Skeletal muscle satellite cell (primary cell): Measurements from ENCODE around the gene MYH11. TPM values are rescaled to one million over a fixed set of nuclear protein-coding genes. Genes with fewer than 3 reads are reported as not detected.

Experiments
- small RNA-seq: library from RNA; depleted of rRNA; stranded (forward); fragments of <200 nt; gene quantifications from one replicate; pipeline ENCODE3, GENCODE V24; 2012

MYH11 gene

Small RNA genes within 50 kb of the gene (small RNA-seq; reads per million reads assigned to genes)
- gene RNU6-213P, result not detected
